CD14-positive monocyte (primary cell): ENCODE results near the gene SLC22A1. TPM values are rescaled to one million over a fixed set of nuclear protein-coding genes. Genes with fewer than 3 reads are reported as not detected.
"Not testable (repeated sequence)": the region's sequence is repeated elsewhere in the genome, so short reads cannot be mapped to it uniquely, and the experiment has no call there.

Experiments used
- DNase-seq, 3 donors: peaks; one replicate each; pipeline ENCODE4 v3.0.0-alpha.2; 2011 to 2022
- H2AFZ ChIP-seq: 2 replicates; pipeline ENCODE4 v1.6.0; 2012; ENCODE audit warnings: mild to moderate bottlenecking, low read depth, low read length, inconsistent platforms; ENCODE audit not compliant: insufficient read depth, poor library complexity, severe bottlenecking
- H3K27ac ChIP-seq, 2 donors: 1 replicate in 1 of 2; 2 replicates in 1 of 2; pipeline ENCODE4 v1.5.1; 2012 to 2013; ENCODE audit warnings: low read length in 2 of 2, control low read depth in 1 of 2, inconsistent platforms in 1 of 2, low read depth in 1 of 2, mild to moderate bottlenecking in 1 of 2
- H3K27me3 ChIP-seq, 2 donors: one replicate each; pipeline versions ENCODE4 v1.6.0 to v1.6.1; 2011 to 2013; ENCODE audit warnings: low read length in 2 of 2; ENCODE audit not compliant: control insufficient read depth in 2 of 2, insufficient read depth in 2 of 2
- H3K36me3 ChIP-seq, 2 donors: replicated peaks in 1 of 2; 1 replicate in 1 of 2; 2 replicates in 1 of 2; pipeline versions ENCODE4 v1.5.1 to v1.6.1; 2012 to 2013; ENCODE audit warnings: low read length in 2 of 2, control low read depth in 1 of 2, inconsistent platforms in 1 of 2, mild to moderate bottlenecking in 1 of 2; ENCODE audit not compliant: insufficient read depth in 2 of 2, control insufficient read depth in 1 of 2
- H3K4me1 ChIP-seq, 2 donors: 1 replicate in 1 of 2; 2 replicates in 1 of 2; pipeline versions ENCODE4 v1.5.1 to v1.6.1; 2012 to 2013; ENCODE audit warnings: low read length in 2 of 2, control low read depth in 1 of 2, inconsistent platforms in 1 of 2, mild to moderate bottlenecking in 1 of 2, moderate library complexity in 1 of 2; ENCODE audit not compliant: insufficient read depth in 2 of 2, control insufficient read depth in 1 of 2
- H3K4me2 ChIP-seq: replicated peaks from 2 replicates; pipeline ENCODE3; 2012; ENCODE audit warnings: low read length, moderate library complexity, mild to moderate bottlenecking; ENCODE audit not compliant: poor library complexity, severe bottlenecking; ENCODE audit errors: extremely low read depth
- H3K4me3 ChIP-seq, 3 experiments: fragments of 200-600 bp in 1 of 3; sonication (generic) in 1 of 3; replicated peaks in 1 of 3; 1 replicate in 2 of 3; 2 replicates in 1 of 3; pipeline ENCODE4 v1.5.1; 2011 to 2013; ENCODE audit warnings: low read length in 3 of 3, mild to moderate bottlenecking in 3 of 3, control low read depth in 2 of 3, low read depth in 2 of 3, inconsistent platforms in 1 of 3, moderate library complexity in 1 of 3
- H3K79me2 ChIP-seq: 2 replicates; pipeline ENCODE4 v1.6.0; 2012; ENCODE audit warnings: mild to moderate bottlenecking, control low read depth, inconsistent platforms, low read length, moderate library complexity; ENCODE audit not compliant: insufficient read depth
- H3K9ac ChIP-seq: 2 replicates; pipeline ENCODE4 v1.6.0; 2017; ENCODE audit warnings: low read length, mild to moderate bottlenecking; ENCODE audit not compliant: insufficient read depth, poor library complexity, severe bottlenecking
- H3K9me3 ChIP-seq, 2 donors: replicated peaks in 1 of 2; 1 replicate in 1 of 2; 2 replicates in 1 of 2; pipeline versions ENCODE4 v1.5.1 to v1.6.1; 2012 to 2013; ENCODE audit warnings: low read length in 2 of 2, control low read depth in 1 of 2; ENCODE audit not compliant: control insufficient read depth in 1 of 2, insufficient read depth in 1 of 2
- H4K20me1 ChIP-seq: 2 replicates; pipeline ENCODE4 v1.6.0; 2012; ENCODE audit warnings: mild to moderate bottlenecking, low read length, control low read depth, moderate library complexity; ENCODE audit not compliant: insufficient read depth
- H3K27ac Mint-ChIP-seq, 7 donors: one replicate each; pipeline ENCODE4 v1.8.0; 2020; ENCODE audit warnings: mild to moderate bottlenecking in 7 of 7, mixed read lengths in 7 of 7, moderate library complexity in 6 of 7, inconsistent platforms in 2 of 7
- H3K27me3 Mint-ChIP-seq, 3 donors: one replicate each; pipeline ENCODE4 v1.8.0; 2021 to 2022; ENCODE audit warnings: low read depth in 3 of 3, mild to moderate bottlenecking in 3 of 3, mixed read lengths in 3 of 3, moderate library complexity in 3 of 3, inconsistent platforms in 1 of 3
- H3K36me3 Mint-ChIP-seq, 2 donors: one replicate each; pipeline ENCODE4 v1.8.0; 2020; ENCODE audit warnings: mixed read lengths in 2 of 2, inconsistent platforms in 1 of 2, mild to moderate bottlenecking in 1 of 2
- H3K4me1 Mint-ChIP-seq: one replicate; pipeline ENCODE4 v1.8.0; 2020; ENCODE audit warnings: mild to moderate bottlenecking, mixed read lengths
- H3K4me3 Mint-ChIP-seq, 2 donors: one replicate each; pipeline ENCODE4 v1.8.0; 2020; ENCODE audit warnings: mild to moderate bottlenecking in 2 of 2, mixed read lengths in 2 of 2, moderate library complexity in 1 of 2
- H3K9me3 Mint-ChIP-seq, 7 donors: one replicate each; pipeline ENCODE4 v1.8.0; 2020 to 2022; ENCODE audit warnings: mixed read lengths in 7 of 7, mild to moderate bottlenecking in 6 of 7, moderate library complexity in 6 of 7, inconsistent platforms in 2 of 7
- CTCF ChIP-seq: fragments of 200-600 bp; IDR thresholded peaks from one replicate; pipeline ENCODE4 v1.8.0; 2022; ENCODE audit warnings: antibody characterized with exemption, mild to moderate bottlenecking
- WGBS: methylation state at CpG from one replicate; pipeline ENCODE4 v1.1.5; 2013; ENCODE audit warnings: missing lambda C conversion rate; ENCODE audit not compliant: insufficient coverage; 5-methylcytosine and 5-hydroxymethylcytosine counted together
- intact Hi-C, 2 donors: fragments of 100-400 bp; cut with micrococcal nuclease; formaldehyde crosslinking; loops; one replicate each; pipeline versions ENCODE4 v1.15.0 to v1.15.1; 2023
- polyA plus RNA-seq, 3 donors: library from polyadenylated mRNA; depleted of rRNA in 1 of 3; unstranded in 2 of 3; stranded (reverse) in 1 of 3; fragments of 300-500 nt in 2 of 3; fragments of >200 nt in 1 of 3; fragmentation: Illumina TruSeq in 2 of 3; gene quantifications; 1 replicate in 2 of 3; 2 replicates in 1 of 3; pipeline ENCODE4 v1.2.3, GENCODE V29; 2012 to 2021

Gene SLC22A1
- polyA plus RNA-seq, 3 donors, result 0.36 to 0.48 TPM; not detected in 1

GRCh38 chr6:160133441-160134336, 12.1 kb downstream of the SLC22A1 start:
- Mint-ChIP-seq H3K4me1 (no peaks in the 10 kb centered on the region), H3K9me3 (peaks cover 0 to 3% (median 0%) of the 10 kb centered on the region in 7 donors), H3K4me3 (no peak overlapping the region), H3K36me3 (no peaks in the 10 kb centered on the region), H3K27ac (peak overlapping the region in 1 of 7 donors; percentile 16), H3K27me3 (peaks cover 16 to 23% (median 21%) of the 10 kb centered on the region in 3 donors)
- H3K4me1 ChIP-seq, result no peaks in the 10 kb centered on the region
- H3K9me3 ChIP-seq, result no peaks in the 10 kb centered on the region
- no peak for DNase-seq
- no peaks in the 10 kb centered on the region for H3K27me3 ChIP-seq
- no peak overlapping the region for H3K27ac ChIP-seq
- no peak overlapping the region for H3K4me2 ChIP-seq
- no peaks in the 10 kb centered on the region for H3K79me2 ChIP-seq
- H4K20me1 ChIP-seq, result no peaks in the 10 kb centered on the region
- no peak overlapping the region for H2AFZ ChIP-seq
- H3K4me3 ChIP-seq, result no peak overlapping the region
- WGBS, result 89% methylated on average over 46 of the region's 47 CpGs
- H3K36me3 ChIP-seq, result no peaks in the 10 kb centered on the region
- intact Hi-C loops, result no loop called here
- no peak for TF ChIP-seq CTCF
- H3K9ac ChIP-seq, result no peak overlapping the region

- not testable (repeated sequence) for H2AFZ ChIP-seq, H3K9me3 ChIP-seq
These were observed 12.7 kb downstream of the SLC22A1 start for GRCh38 chr6:160134337-160134751.

More at GRCh38 chr6:160134337-160134751, 12.7 kb downstream of the SLC22A1 start:
- intact Hi-C loops, H3K27ac Mint-ChIP-seq, H3K36me3 Mint-ChIP-seq, H4K20me1 ChIP-seq, H3K9ac ChIP-seq, H3K27ac ChIP-seq, H3K79me2 ChIP-seq, H3K4me2 ChIP-seq, H3K4me3 Mint-ChIP-seq, H3K4me3 ChIP-seq, H3K27me3 ChIP-seq, H3K4me1 Mint-ChIP-seq, H3K9me3 Mint-ChIP-seq, H3K36me3 ChIP-seq, H3K4me1 ChIP-seq: not testable (repeated sequence)
- DNase-seq, result peak in 1 of 3 donors; percentile 75
- whole genome bisulfite sequencing, result 92% methylated on average over 20 of the region's 20 CpGs
- peaks cover 14 to 23% (median 21%) of the 10 kb centered on the region in 3 donors for H3K27me3 Mint-ChIP-seq
